Globus pallidus (tissue), 1 donor: ENCODE measurements around the gene MICAL3.

Source experiments
- DNase-seq: peaks from one replicate; pipeline ENCODE4 v3.0.0-alpha.2; 2015; ENCODE audit warnings: low spot score

MICAL3 gene

GRCh38 chr22:17815703-17816254 is 208.6 kb downstream of the MICAL3 start:
- DNase-seq, result no peak

- no peak for DNase-seq
Measured at GRCh38 chr22:17814830-17815229, 209.5 kb downstream of the MICAL3 start.

GRCh38 chr22:17814084-17814483 is 210.3 kb downstream of the MICAL3 start:
- DNase-seq, result no peak

- no peak for DNase-seq
Measured at GRCh38 chr22:17811119-17811518, 213.2 kb downstream of the MICAL3 start.

GRCh38 chr22:17810570-17811116 is 213.7 kb downstream of the MICAL3 start:
- DNase-seq, result no peak

GRCh38 chr22:17808693-17809403 is 215.5 kb downstream of the MICAL3 start:
- no peak for DNase-seq

GRCh38 chr22:17807578-17808410 is 216.6 kb downstream of the MICAL3 start:
- DNase-seq, result no peak

- no peak for DNase-seq
Measured at GRCh38 chr22:17807086-17807485, 217.3 kb downstream of the MICAL3 start.

- DNase-seq, result no peak
Measured at GRCh38 chr22:17806437-17806836, 217.9 kb downstream of the MICAL3 start.

- DNase-seq, result no peak
Measured at GRCh38 chr22:17804331-17805080, 219.9 kb downstream of the MICAL3 start.

GRCh38 chr22:17803609-17804270 is 220.6 kb downstream of the MICAL3 start:
- DNase-seq, result no peak

- DNase-seq, result no peak
Measured at GRCh38 chr22:17802822-17803221, 221.5 kb downstream of the MICAL3 start.

- no peak for DNase-seq
Measured at GRCh38 chr22:17802411-17802810, 221.9 kb downstream of the MICAL3 start.

- DNase-seq, result peak; percentile 51
Measured at GRCh38 chr22:17797721-17798559, 226.4 kb downstream of the MICAL3 start.

GRCh38 chr22:17796695-17797094 is 227.7 kb downstream of the MICAL3 start:
- DNase-seq, result no peak

GRCh38 chr22:17795661-17796548 is 228.5 kb downstream of the MICAL3 start:
- DNase-seq, result no peak

GRCh38 chr22:17794726-17795542 is 229.4 kb downstream of the MICAL3 start:
- no peak for DNase-seq

GRCh38 chr22:17792854-17793434 is 231.4 kb downstream of the MICAL3 start:
- DNase-seq, result no peak
